Peyer's patch (tissue), 4 donors: ENCODE measurements around the gene POU2AF1. TPM values are rescaled to one million over a fixed set of nuclear protein-coding genes. Genes with fewer than 3 reads are reported as not detected.
"Not testable (repeated sequence)": the region's sequence is repeated elsewhere in the genome, so short reads cannot be mapped to it uniquely, and the experiment has no call there.

ENCODE experiments used
- DNase-seq, 3 donors: peaks; one replicate each; pipeline ENCODE4 v3.0.0-alpha.2; 2017 to 2019
- H3K27ac ChIP-seq, 4 donors: fragments of 200-600 bp; sonication (generic); one replicate each; pipeline ENCODE4 v1.5.1; 2016 to 2019
- H3K27me3 ChIP-seq, 2 donors: fragments of 200-600 bp; sonication (generic); one replicate each; pipeline ENCODE4 v1.5.1; 2019
- H3K36me3 ChIP-seq, 3 donors: fragments of 200-600 bp; sonication (generic); one replicate each; pipeline ENCODE4 v1.5.1; 2016 to 2019
- H3K4me1 ChIP-seq, 4 donors: fragments of 200-600 bp; sonication (generic); one replicate each; pipeline ENCODE4 v1.5.1; 2016 to 2019
- H3K4me3 ChIP-seq, 4 donors: fragments of 200-600 bp; sonication (generic); 1 replicate in 3 of 4; 2 replicates in 1 of 4; pipeline ENCODE4 v1.5.1; 2016 to 2019; ENCODE audit warnings: mild to moderate bottlenecking in 1 of 4
- H3K9me3 ChIP-seq, 4 donors: fragments of 200-600 bp; sonication (generic); one replicate each; pipeline ENCODE4 v1.5.1; 2016 to 2019; ENCODE audit warnings: mild to moderate bottlenecking in 1 of 4
- POLR2A ChIP-seq, 2 donors: fragments of 450-650 bp; IDR thresholded peaks; one replicate each; pipeline ENCODE4 v1.5.1; 2017; ENCODE audit warnings: antibody characterized with exemption in 2 of 2, mild to moderate bottlenecking in 2 of 2, moderate library complexity in 2 of 2
- total RNA-seq, 4 donors: library from RNA; depleted of rRNA; stranded (reverse); fragments of >200 nt; gene quantifications; one replicate each; pipeline ENCODE4 v1.1.0, GENCODE V29; 2016
- TF ChIP-seq, protein P1 (sequence below), 6 experiments: fragments of 450-650 bp in 4 of 6; fragments of 200-600 bp in 2 of 6; sonication (generic) in 1 of 6; IDR thresholded peaks; one replicate each; pipeline ENCODE4 v1.5.1; 2017 to 2019; ENCODE audit warnings: antibody characterized with exemption in 6 of 6, mild to moderate bottlenecking in 3 of 6, moderate library complexity in 1 of 6

Gene POU2AF1
- total RNA-seq, 4 donors from 2014 or later = 5.0 to 33.0 (median 5.4) TPM

- DNase-seq = no peak
- Histone ChIP-seq H3K27me3 (no peaks in the 10 kb centered on the region), H3K9me3 (no peaks in the 10 kb centered on the region), H3K36me3 (no peaks in the 10 kb centered on the region), H3K4me1 (peaks cover 0 to 8% (median 0%) of the 10 kb centered on the region in 4 donors), H3K27ac (no peak overlapping the region), H3K4me3 (no peak overlapping the region)
- TF ChIP-seq POLR2A (IDR thresholded peaks at IDR 0.05) = no peak
- TF ChIP-seq, protein P1, sequence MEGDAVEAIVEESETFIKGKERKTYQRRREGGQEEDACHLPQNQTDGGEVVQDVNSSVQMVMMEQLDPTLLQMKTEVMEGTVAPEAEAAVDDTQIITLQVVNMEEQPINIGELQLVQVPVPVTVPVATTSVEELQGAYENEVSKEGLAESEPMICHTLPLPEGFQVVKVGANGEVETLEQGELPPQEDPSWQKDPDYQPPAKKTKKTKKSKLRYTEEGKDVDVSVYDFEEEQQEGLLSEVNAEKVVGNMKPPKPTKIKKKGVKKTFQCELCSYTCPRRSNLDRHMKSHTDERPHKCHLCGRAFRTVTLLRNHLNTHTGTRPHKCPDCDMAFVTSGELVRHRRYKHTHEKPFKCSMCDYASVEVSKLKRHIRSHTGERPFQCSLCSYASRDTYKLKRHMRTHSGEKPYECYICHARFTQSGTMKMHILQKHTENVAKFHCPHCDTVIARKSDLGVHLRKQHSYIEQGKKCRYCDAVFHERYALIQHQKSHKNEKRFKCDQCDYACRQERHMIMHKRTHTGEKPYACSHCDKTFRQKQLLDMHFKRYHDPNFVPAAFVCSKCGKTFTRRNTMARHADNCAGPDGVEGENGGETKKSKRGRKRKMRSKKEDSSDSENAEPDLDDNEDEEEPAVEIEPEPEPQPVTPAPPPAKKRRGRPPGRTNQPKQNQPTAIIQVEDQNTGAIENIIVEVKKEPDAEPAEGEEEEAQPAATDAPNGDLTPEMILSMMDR (IDR thresholded peaks at IDR 0.05) = no peak
Measured at GRCh38 chr11:111403051-111403726, 24.1 kb upstream of the POU2AF1 start.

DNA sequence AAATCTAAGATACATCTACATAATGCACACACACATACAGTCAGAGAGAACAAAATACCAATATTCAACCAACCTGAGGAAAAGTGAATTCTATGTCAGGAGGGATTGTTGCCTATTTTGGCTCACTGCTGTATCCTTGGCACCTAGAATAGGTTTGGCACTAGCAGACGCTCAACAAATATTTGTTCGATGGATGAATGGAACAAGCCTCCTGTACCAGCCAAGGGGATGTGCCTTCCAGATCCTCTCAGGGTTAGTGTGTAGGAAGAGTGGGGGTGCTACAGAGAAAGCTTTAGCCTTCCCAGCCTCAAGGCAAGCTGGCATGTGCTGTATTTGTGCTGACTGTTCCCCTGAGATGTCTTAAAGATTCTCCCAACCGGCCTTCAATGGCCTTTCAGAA, 23.3 kb upstream of the POU2AF1 start:
- Histone ChIP-seq H3K4me3 (no peak overlapping the region), H3K27me3 (no peaks in the 10 kb centered on the region), H3K36me3 (no peaks in the 10 kb centered on the region), H3K4me1 (peaks cover 0 to 8% (median 0%) of the 10 kb centered on the region in 4 donors), H3K27ac (no peak overlapping the region), H3K9me3 (no peaks in the 10 kb centered on the region)
- no peak for TF ChIP-seq POLR2A (IDR thresholded peaks at IDR 0.05)
- TF ChIP-seq, protein P1 (IDR thresholded peaks at IDR 0.05) = no peak
- no peak for DNase-seq

GRCh38 chr11:111401957-111402356, 22.9 kb upstream of the POU2AF1 start:
- not testable (repeated sequence) for DNase-seq, H3K4me3 ChIP-seq, H3K36me3 ChIP-seq, H3K4me1 ChIP-seq, H3K9me3 ChIP-seq, H3K27ac ChIP-seq, H3K27me3 ChIP-seq

GRCh38 chr11:111400595-111400994, 21.5 kb upstream of the POU2AF1 start:
- H3K27me3 ChIP-seq = no peaks in the 10 kb centered on the region
- H3K9me3 ChIP-seq = no peaks in the 10 kb centered on the region
- TF ChIP-seq, protein P1 (IDR thresholded peaks at IDR 0.05) = no peak
- TF ChIP-seq POLR2A (IDR thresholded peaks at IDR 0.05) = no peak
- H3K4me3 ChIP-seq = no peak overlapping the region
- no peak overlapping the region for H3K27ac ChIP-seq
- DNase-seq = no peak
- no peaks in the 10 kb centered on the region for H3K36me3 ChIP-seq
- peaks cover 0 to 8% (median 0%) of the 10 kb centered on the region in 4 donors for H3K4me1 ChIP-seq

DNA sequence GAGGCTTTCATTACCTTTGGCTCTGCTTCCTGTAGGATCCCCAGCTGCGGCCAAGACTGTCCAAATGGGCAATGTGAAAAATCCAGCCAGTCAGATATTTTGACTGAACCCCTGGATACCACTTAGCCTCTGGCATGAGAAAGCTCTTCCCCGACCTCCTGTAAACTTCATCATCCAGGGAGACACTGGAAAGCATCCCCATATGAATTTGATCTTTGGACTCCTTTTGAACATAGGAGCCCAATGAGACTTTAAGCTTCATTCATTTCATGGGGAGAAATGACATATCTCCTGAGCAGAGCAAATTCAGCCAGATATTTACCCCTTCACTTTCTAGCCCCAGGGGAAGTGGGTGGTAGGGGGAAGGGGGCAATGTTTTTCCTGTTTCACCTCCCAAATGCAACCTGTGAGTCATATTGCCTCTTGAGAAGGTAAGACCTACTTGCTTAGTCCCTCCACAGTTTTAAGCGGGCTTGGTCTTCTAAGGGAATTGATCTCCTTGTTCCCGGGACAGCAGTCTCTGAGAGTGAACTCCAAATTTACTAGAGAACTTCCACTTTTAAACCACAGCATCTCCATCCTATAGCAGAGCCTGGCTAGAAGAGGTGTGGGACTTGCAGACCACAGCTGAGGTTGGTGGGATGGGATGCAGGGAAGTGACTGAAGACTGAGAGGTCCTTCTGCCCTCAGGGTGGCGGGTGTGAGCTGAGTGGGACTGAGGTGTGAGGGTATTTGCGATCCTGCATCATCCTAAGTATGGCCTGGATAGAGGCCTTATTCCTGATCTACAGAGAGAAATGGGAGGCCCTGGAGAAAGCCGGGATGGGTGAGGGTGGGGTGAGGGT, 20.3 kb upstream of the POU2AF1 start:
- H3K9me3 ChIP-seq = no peaks in the 10 kb centered on the region
- peak overlapping the region in 2 of 4 donors; percentile 54 to 61 for H3K27ac ChIP-seq
- TF ChIP-seq POLR2A (IDR thresholded peaks at IDR 0.05) = no peak
- TF ChIP-seq, protein P1 (IDR thresholded peaks at IDR 0.05) = peak in 1 of 6 experiments; percentile 16
- H3K4me1 ChIP-seq = peaks cover 0 to 8% (median 0%) of the 10 kb centered on the region in 4 donors
- H3K4me3 ChIP-seq = no peak overlapping the region
- peak in 2 of 3 donors; percentile 50 for DNase-seq
- H3K36me3 ChIP-seq = no peaks in the 10 kb centered on the region
- H3K27me3 ChIP-seq = no peaks in the 10 kb centered on the region

GRCh38 chr11:111397034-111397433, 18.0 kb upstream of the POU2AF1 start:
- no peak for TF ChIP-seq POLR2A (IDR thresholded peaks at IDR 0.05)
- TF ChIP-seq, protein P1 (IDR thresholded peaks at IDR 0.05) = no peak
- Histone ChIP-seq H3K36me3 (no peaks in the 10 kb centered on the region), H3K9me3 (no peaks in the 10 kb centered on the region), H3K27ac (peak overlapping the region in 1 of 4 donors; percentile 61), H3K4me1 (peaks cover 0 to 8% (median 0%) of the 10 kb centered on the region in 4 donors), H3K4me3 (no peak overlapping the region), H3K27me3 (no peaks in the 10 kb centered on the region)
- DNase-seq = no peak
